IMR-90 (cell line): ENCODE results near the gene ZMIZ1. TPM values are rescaled to one million over a fixed set of nuclear protein-coding genes. Genes with fewer than 3 reads are reported as not detected.

ENCODE experiments used
- ATAC-seq: fragments of 200-7000 bp; cut with Tn5 transposase; 2 replicates; pipeline ENCODE4 v1.9.1; 2020; ENCODE audit warnings: low read depth, mild to moderate bottlenecking, moderate library complexity
- BruUV-seq: library from RNA; stranded (reverse); fragments of 400-500 nt; replicated peaks from 2 replicates; lab custom pipeline; 2021; lab: Mats Ljungman, UMichigan
- CTCF ChIA-PET: fragments of 300-600 bp; formaldehyde crosslinking; extraction: SDS; loops from one replicate; lab custom pipeline; 2021; ENCODE audit warnings: antibody characterized with exemption; lab: Yijun Ruan, JAX
- POLR2A ChIA-PET: fragments of 300-600 bp; sonication (Branson Sonifier 250); formaldehyde crosslinking; loops from one replicate; lab custom pipeline; 2022; ENCODE audit warnings: antibody characterized with exemption; ENCODE audit not compliant: unreplicated experiment; lab: Charles Lee
- DNase-seq: peaks from one replicate; pipeline ENCODE4 v3.0.0; 2013
- H2AFZ ChIP-seq: replicated peaks from 2 replicates; pipeline ENCODE3; 2013; ENCODE audit warnings: low read length, mild to moderate bottlenecking; ENCODE audit not compliant: poor library complexity
- H2AK5ac ChIP-seq: 2 replicates; pipeline ENCODE4 v1.6.1; 2013; ENCODE audit warnings: low read depth, low read length, inconsistent platforms
- H2AK9ac ChIP-seq: replicated peaks from 2 replicates; pipeline ENCODE3; 2013; ENCODE audit warnings: mild to moderate bottlenecking, low read depth, low read length, moderate library complexity; ENCODE audit not compliant: poor library complexity
- H2BK120ac ChIP-seq: 2 replicates; pipeline ENCODE4 v1.6.1; 2013; ENCODE audit warnings: low read depth, low read length, inconsistent platforms
- H2BK15ac ChIP-seq: 3 replicates; pipeline ENCODE4 v1.6.1; 2013; ENCODE audit warnings: low read depth, low read length, inconsistent platforms
- H2BK20ac ChIP-seq: 2 replicates; pipeline ENCODE4 v1.6.1; 2013; ENCODE audit warnings: low read depth, mild to moderate bottlenecking, inconsistent platforms, low read length, moderate library complexity
- H2BK5ac ChIP-seq: 2 replicates; pipeline ENCODE4 v1.6.1; 2013; ENCODE audit warnings: mild to moderate bottlenecking, low read depth, low read length, inconsistent platforms; ENCODE audit not compliant: poor library complexity, severe bottlenecking
- H3K14ac ChIP-seq: replicated peaks from 2 replicates; pipeline ENCODE4 v1.6.1; 2013; ENCODE audit warnings: low read depth, low read length, inconsistent platforms
- H3K18ac ChIP-seq: 2 replicates; pipeline ENCODE4 v1.6.1; 2013; ENCODE audit warnings: low read depth, low read length, control low read depth
- H3K23ac ChIP-seq: 2 replicates; pipeline ENCODE4 v1.6.1; 2013; ENCODE audit warnings: low read depth, low read length, inconsistent platforms
- H3K27ac ChIP-seq: 2 replicates; pipeline ENCODE4 v1.5.1; 2013; ENCODE audit warnings: mild to moderate bottlenecking, control low read depth, low read length; ENCODE audit not compliant: insufficient read depth
- H3K27me3 ChIP-seq: 2 replicates; pipeline ENCODE4 v1.6.1; 2013; ENCODE audit warnings: low read length; ENCODE audit not compliant: control insufficient read depth, insufficient read depth
- H3K36me3 ChIP-seq: 2 replicates; pipeline ENCODE4 v1.6.1; 2013; ENCODE audit warnings: low read length, mixed read lengths; ENCODE audit not compliant: control insufficient read depth, insufficient read depth
- H3K4ac ChIP-seq: 2 replicates; pipeline ENCODE4 v1.6.1; 2013; ENCODE audit warnings: low read depth, low read length, inconsistent platforms
- H3K4me1 ChIP-seq: 2 replicates; pipeline ENCODE4 v1.6.1; 2013; ENCODE audit warnings: low read length, mixed read lengths; ENCODE audit not compliant: control insufficient read depth, insufficient read depth
- H3K4me2 ChIP-seq: 2 replicates; pipeline ENCODE4 v1.6.1; 2013; ENCODE audit warnings: low read depth, mild to moderate bottlenecking, control low read depth, low read length, moderate library complexity
- H3K4me3 ChIP-seq: 2 replicates; pipeline ENCODE4 v1.5.1; 2013; ENCODE audit warnings: low read depth, mild to moderate bottlenecking, control low read depth, low read length, moderate library complexity; ENCODE audit not compliant: insufficient read depth
- H3K56ac ChIP-seq: 2 replicates; pipeline ENCODE4 v1.6.1; 2013; ENCODE audit warnings: low read length, inconsistent platforms; ENCODE audit not compliant: insufficient read depth; ENCODE audit errors: extremely low read depth
- H3K79me1 ChIP-seq, 2 experiments: 2 replicates each; pipeline ENCODE4 v1.6.1; 2013; ENCODE audit warnings: low read length in 2 of 2, inconsistent platforms in 1 of 2, low read depth in 1 of 2
- H3K9ac ChIP-seq: 2 replicates; pipeline ENCODE4 v1.6.1; 2013; ENCODE audit warnings: low read depth, low read length, control low read depth
- H3K9me1 ChIP-seq: 2 replicates; pipeline ENCODE4 v1.6.1; 2013; ENCODE audit warnings: low read length, inconsistent platforms; ENCODE audit not compliant: insufficient read depth
- H3K9me3 ChIP-seq: 2 replicates; pipeline ENCODE4 v1.6.1; 2013; ENCODE audit warnings: low read length; ENCODE audit not compliant: control insufficient read depth, insufficient read depth
- H4K20me1 ChIP-seq: 2 replicates; pipeline ENCODE4 v1.6.1; 2013; ENCODE audit warnings: low read length, inconsistent platforms; ENCODE audit not compliant: insufficient read depth
- H4K5ac ChIP-seq: 2 replicates; pipeline ENCODE4 v1.6.1; 2013; ENCODE audit warnings: mild to moderate bottlenecking, low read depth, low read length, control low read depth
- H4K8ac ChIP-seq, 2 experiments: 2 replicates each; pipeline ENCODE4 v1.6.1; 2013; ENCODE audit warnings: low read depth in 2 of 2, low read length in 2 of 2, control low read depth in 1 of 2, inconsistent platforms in 1 of 2
- H4K91ac ChIP-seq: 2 replicates; pipeline ENCODE4 v1.6.1; 2013; ENCODE audit warnings: low read depth, low read length, inconsistent platforms; ENCODE audit not compliant: insufficient read depth
- BHLHE40 ChIP-seq: fragments of 150-350 bp; IDR thresholded peaks from 2 replicates; pipeline ENCODE4 v1.6.1; 2016; ENCODE audit warnings: mild to moderate bottlenecking, low read depth, low read length
- CEBPB ChIP-seq: IDR thresholded peaks from 2 replicates; pipeline ENCODE4 v1.6.1; 2012; ENCODE audit warnings: low read depth, low read length, improper control_type of control experiment
- CHD1 ChIP-seq: IDR thresholded peaks from 2 replicates; pipeline ENCODE4 v1.6.1; 2012; ENCODE audit warnings: low read depth, low read length, improper control_type of control experiment
- ELK1 ChIP-seq: fragments of 150-350 bp; IDR thresholded peaks from 2 replicates; pipeline ENCODE4 v1.6.1; 2016; ENCODE audit warnings: low read depth, mild to moderate bottlenecking, low read length, moderate library complexity, borderline replicate concordance
- FOS ChIP-seq: fragments of 150-350 bp; IDR thresholded peaks from 2 replicates; pipeline ENCODE4 v1.6.1; 2016; ENCODE audit warnings: low read depth, low read length
- MAFK ChIP-seq: IDR thresholded peaks from 2 replicates; pipeline ENCODE4 v1.6.1; 2012; ENCODE audit warnings: low read depth, low read length, improper control_type of control experiment
- MAZ ChIP-seq: IDR thresholded peaks from 2 replicates; pipeline ENCODE4 v1.6.1; 2012; ENCODE audit warnings: low read depth, mild to moderate bottlenecking, low read length, improper control_type of control experiment, moderate library complexity, borderline replicate concordance
- MXI1 ChIP-seq: IDR thresholded peaks from 2 replicates; pipeline ENCODE4 v1.6.1; 2012; ENCODE audit warnings: low read depth, mild to moderate bottlenecking, low read length, moderate library complexity, borderline replicate concordance
- NFE2L2 ChIP-seq: fragments of 150-350 bp; IDR thresholded peaks from 2 replicates; pipeline ENCODE4 v1.6.1; 2016; ENCODE audit warnings: low read depth, mild to moderate bottlenecking, low read length
- POLR2A ChIP-seq: IDR thresholded peaks from 2 replicates; pipeline ENCODE4 v1.6.1; 2012; ENCODE audit warnings: mild to moderate bottlenecking, low read depth, low read length
- RAD21 ChIP-seq: IDR thresholded peaks from 2 replicates; pipeline ENCODE4 v1.6.1; 2012; ENCODE audit warnings: low read length, improper control_type of control experiment
- RCOR1 ChIP-seq: IDR thresholded peaks from 2 replicates; pipeline ENCODE4 v1.6.1; 2012; ENCODE audit warnings: mild to moderate bottlenecking, low read length, improper control_type of control experiment; ENCODE audit not compliant: insufficient replicate concordance
- RFX5 ChIP-seq: IDR thresholded peaks from 2 replicates; pipeline ENCODE4 v1.8.0; 2012; ENCODE audit warnings: low read depth, mild to moderate bottlenecking, low read length, moderate library complexity
- USF2 ChIP-seq: fragments of 150-350 bp; IDR thresholded peaks from 2 replicates; pipeline ENCODE4 v1.6.1; 2017; ENCODE audit warnings: mild to moderate bottlenecking, antibody characterized with exemption, low read length, low read depth
- WGBS, 2 experiments: methylation state at CpG; one replicate each; pipeline versions ENCODE4 v1.1.5 to v1.1.7; 2013; ENCODE audit warnings: missing lambda C conversion rate in 2 of 2; ENCODE audit not compliant: insufficient read length in 1 of 2; ENCODE audit errors: extremely low coverage in 2 of 2; 5-methylcytosine and 5-hydroxymethylcytosine counted together
- dilution Hi-C: fragments of 300-500 bp; cut with HindIII; formaldehyde crosslinking; loops from one replicate; pipeline ENCODE4 v1.14.3; 2018; ENCODE audit warnings: low sequenced_read_pairs; ENCODE audit not compliant: unreplicated experiment
- in situ Hi-C: fragments of 300-500 bp; cut with MboI; formaldehyde crosslinking; loops from 3 replicates; pipeline ENCODE4 v1.14.3; 2019; ENCODE audit warnings: low sequenced_read_pairs, inconsistent platforms, mixed read lengths
- intact Hi-C: fragments of 100-400 bp; cut with micrococcal nuclease; formaldehyde crosslinking; loops from 2 replicates; pipeline ENCODE4 v1.10.0; 2022
- polyA plus RNA-seq, 3 experiments: library from polyadenylated mRNA; depleted of rRNA; stranded (reverse); fragments of >200 nt; gene quantifications; 2 replicates each; pipeline ENCODE4 v1.2.3, GENCODE V29; 2012; ENCODE audit warnings: low replicate concordance in 1 of 3
- total RNA-seq: library from RNA; depleted of rRNA; stranded (reverse); fragments of >200 nt; gene quantifications from 2 replicates; pipeline ENCODE4 v1.2.3, GENCODE V29; 2012
- TF ChIP-seq, protein P1 (sequence below): conservative IDR thresholded peaks from 2 replicates; pipeline ENCODE4 v1.5.1; 2012; ENCODE audit warnings: mild to moderate bottlenecking, low read depth, low read length, improper control_type of control experiment

The ZMIZ1 gene
- total and polyA plus RNA-seq, 2 of the 4 experiments (the other 2 are of a cell fraction), result 6.6 to 48.7 TPM

DNA sequence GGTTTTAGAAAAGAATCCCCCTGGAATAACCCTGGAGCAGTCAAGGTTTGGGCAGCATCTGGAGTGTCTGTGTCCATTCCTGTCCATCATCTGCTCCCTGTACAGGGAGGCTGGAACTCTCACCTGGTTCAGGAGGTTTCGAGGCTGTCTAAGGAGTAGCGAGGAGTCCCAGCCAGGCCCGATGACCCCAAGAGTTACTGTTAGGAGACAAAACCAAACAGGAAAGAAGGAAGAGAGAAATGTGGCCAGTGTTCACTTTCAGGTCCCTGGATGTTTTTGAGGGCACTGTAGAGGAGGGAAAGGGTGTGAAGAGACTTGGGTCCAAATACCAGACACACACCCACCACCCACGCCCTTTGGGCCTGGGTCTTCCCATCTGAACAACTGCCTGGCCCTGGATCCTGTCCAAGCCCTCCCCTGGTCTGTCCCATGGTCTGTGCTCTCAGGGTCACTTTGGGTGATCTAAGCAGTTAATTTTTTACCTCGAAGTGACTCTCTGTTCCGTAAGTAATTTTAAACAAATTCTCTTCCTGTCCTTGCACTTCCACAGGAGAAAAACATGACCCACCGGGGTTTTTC, 117.1 kb downstream of the ZMIZ1 start:
- Histone ChIP-seq H3K4me3 (no peak overlapping the region), H2BK5ac (peak overlapping the region; percentile 19), H2BK120ac (peak overlapping the region; percentile 47; the same call in 1 of the 2 replicates), H3K9me3 (no peaks in the 10 kb centered on the region), H3K18ac (no peak overlapping the region), H4K91ac (peak overlapping the region; percentile 64), H3K14ac (peak overlapping the region; percentile 56; the same call in 1 of the 2 replicates), H3K36me3 (peaks cover 30% of the 10 kb centered on the region), H2BK15ac (no peak overlapping the region; the same call in 2 of the 3 replicates), H3K9me1 (peaks cover 56% of the 10 kb centered on the region), H3K4me2 (peak overlapping the region; percentile 9; the same call in 1 of the 2 replicates), H3K9ac (no peak overlapping the region), H4K8ac (peak overlapping the region in 1 of 2 experiments; percentile 33; a peak in 1 of 4 replicates), H2AK5ac (peak overlapping the region; percentile 71; the same call in 1 of the 2 replicates), H3K79me1 (peaks cover 64 to 98% of the 10 kb centered on the region in 2 experiments), H3K27me3 (no peaks in the 10 kb centered on the region), H3K4ac (peak overlapping the region; percentile 83), H4K5ac (no peak overlapping the region), H2AK9ac (peak overlapping the region; percentile 62), H2BK20ac (peak overlapping the region; percentile 8; the same call in 1 of the 2 replicates), H3K4me1 (peaks cover 54% of the 10 kb centered on the region), H2AFZ (no peak overlapping the region), H4K20me1 (peaks cover 35% of the 10 kb centered on the region), H3K27ac (peak overlapping the region; percentile 40), H3K56ac (no peak overlapping the region; the same call in 1 of the 2 replicates), H3K23ac (peak overlapping the region; percentile 42; the same call in 1 of the 2 replicates)
- no peak for DNase-seq
- dilution Hi-C loops, result no loop called here
- no CpG with 5 or more reads among the region's 7 CpGs for WGBS, 2 experiments
- intact Hi-C loops, result no loop called here
- ATAC-seq, result no peak
- BruUV-seq, result no TSS peak
- POLR2A ChIA-PET, result no interaction called here
- in situ Hi-C loops, result loop anchor here (5.0 kb wide), 1 partner anchor 104 kb away; no protein-coding TSS in a partner anchor
- CTCF ChIA-PET, result no interaction called here
- TF ChIP-seq MAZ (no peak), USF2 (no peak), RCOR1 (no peak), NFE2L2 (no peak), ELK1 (no peak), MAFK (no peak), CEBPB (no peak), FOS (no peak), RFX5 (no peak), MXI1 (no peak), BHLHE40 (no peak), POLR2A (no peak), CHD1 (no peak), RAD21 (no peak)
- TF ChIP-seq, protein P1, sequence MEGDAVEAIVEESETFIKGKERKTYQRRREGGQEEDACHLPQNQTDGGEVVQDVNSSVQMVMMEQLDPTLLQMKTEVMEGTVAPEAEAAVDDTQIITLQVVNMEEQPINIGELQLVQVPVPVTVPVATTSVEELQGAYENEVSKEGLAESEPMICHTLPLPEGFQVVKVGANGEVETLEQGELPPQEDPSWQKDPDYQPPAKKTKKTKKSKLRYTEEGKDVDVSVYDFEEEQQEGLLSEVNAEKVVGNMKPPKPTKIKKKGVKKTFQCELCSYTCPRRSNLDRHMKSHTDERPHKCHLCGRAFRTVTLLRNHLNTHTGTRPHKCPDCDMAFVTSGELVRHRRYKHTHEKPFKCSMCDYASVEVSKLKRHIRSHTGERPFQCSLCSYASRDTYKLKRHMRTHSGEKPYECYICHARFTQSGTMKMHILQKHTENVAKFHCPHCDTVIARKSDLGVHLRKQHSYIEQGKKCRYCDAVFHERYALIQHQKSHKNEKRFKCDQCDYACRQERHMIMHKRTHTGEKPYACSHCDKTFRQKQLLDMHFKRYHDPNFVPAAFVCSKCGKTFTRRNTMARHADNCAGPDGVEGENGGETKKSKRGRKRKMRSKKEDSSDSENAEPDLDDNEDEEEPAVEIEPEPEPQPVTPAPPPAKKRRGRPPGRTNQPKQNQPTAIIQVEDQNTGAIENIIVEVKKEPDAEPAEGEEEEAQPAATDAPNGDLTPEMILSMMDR, result no peak
